GM12801 (cell line): ENCODE results near the gene DESI1.

Source experiments
- TF ChIP-seq, protein P1 (sequence below): IDR thresholded peaks from one replicate; pipeline ENCODE4 v1.5.1; 2011; ENCODE audit warnings: control low read depth; ENCODE audit not compliant: insufficient read length; ENCODE audit errors: extremely low read depth

DESI1 gene

DNA sequence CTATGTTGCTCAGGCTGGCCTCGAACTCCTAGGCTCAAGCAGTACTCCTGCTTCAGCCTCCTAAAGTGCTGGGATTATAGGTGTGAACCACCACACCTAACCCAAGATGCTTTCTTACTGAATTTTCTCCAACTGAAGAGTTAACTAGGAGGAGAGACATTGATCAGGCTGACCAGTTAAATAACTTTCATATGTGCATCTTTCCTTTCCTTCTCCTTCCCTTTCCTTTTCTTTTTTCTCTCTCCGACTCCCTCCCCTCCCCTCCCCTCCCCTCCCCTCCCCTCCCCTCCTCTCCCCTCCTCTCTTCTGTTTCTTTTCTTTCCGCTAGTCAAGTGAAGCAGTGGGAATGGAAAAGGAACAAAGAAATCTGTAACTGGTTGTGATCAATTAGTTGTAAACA lies 26.9 kb upstream of the DESI1 start:
- TF ChIP-seq, protein P1, sequence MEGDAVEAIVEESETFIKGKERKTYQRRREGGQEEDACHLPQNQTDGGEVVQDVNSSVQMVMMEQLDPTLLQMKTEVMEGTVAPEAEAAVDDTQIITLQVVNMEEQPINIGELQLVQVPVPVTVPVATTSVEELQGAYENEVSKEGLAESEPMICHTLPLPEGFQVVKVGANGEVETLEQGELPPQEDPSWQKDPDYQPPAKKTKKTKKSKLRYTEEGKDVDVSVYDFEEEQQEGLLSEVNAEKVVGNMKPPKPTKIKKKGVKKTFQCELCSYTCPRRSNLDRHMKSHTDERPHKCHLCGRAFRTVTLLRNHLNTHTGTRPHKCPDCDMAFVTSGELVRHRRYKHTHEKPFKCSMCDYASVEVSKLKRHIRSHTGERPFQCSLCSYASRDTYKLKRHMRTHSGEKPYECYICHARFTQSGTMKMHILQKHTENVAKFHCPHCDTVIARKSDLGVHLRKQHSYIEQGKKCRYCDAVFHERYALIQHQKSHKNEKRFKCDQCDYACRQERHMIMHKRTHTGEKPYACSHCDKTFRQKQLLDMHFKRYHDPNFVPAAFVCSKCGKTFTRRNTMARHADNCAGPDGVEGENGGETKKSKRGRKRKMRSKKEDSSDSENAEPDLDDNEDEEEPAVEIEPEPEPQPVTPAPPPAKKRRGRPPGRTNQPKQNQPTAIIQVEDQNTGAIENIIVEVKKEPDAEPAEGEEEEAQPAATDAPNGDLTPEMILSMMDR = no peak

DNA sequence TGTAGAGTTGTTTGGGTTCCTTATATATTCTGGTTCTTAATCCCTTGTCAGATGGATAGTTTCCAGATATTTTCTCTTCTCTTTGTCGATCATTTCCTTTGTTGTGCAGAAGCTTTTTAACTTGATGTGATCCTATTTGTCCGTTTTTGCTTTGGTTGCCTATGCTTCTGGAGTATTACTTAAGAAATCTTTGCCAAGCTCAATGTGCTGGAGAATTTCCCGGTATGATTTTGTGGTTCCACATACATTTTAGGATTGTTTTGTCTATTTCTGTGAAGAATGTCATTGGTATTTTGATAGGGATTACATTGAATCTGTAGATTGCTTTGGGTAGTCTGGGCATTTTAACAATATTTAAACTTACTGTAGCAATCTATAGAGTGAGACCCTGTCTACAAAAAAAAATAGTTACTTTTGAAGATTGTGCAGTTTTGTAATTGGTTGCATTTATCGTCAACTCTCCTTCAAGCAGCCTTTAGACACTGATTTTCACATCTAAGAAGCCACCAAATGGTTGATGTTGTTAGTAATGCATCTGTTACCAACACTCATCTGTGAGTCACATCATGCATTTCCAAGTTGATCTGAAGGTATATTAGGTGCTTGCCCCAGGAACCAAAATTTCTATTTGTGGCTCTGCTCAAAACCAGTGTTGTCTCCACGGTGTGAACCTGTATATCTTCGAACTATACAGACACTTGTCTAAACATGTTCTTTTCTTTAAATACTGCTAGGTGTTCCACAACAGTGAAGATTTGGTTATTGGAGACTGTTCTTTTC lies 21.7 kb upstream of the DESI1 start:
- TF ChIP-seq, protein P1 = no peak

GRCh38 chr22:41641854-41642253 lies 21.0 kb upstream of the DESI1 start:
- TF ChIP-seq, protein P1 = no peak

GRCh38 chr22:41638748-41639147 lies 17.9 kb upstream of the DESI1 start:
- TF ChIP-seq, protein P1 = no peak

- TF ChIP-seq, protein P1 = no peak
Observed at GRCh38 chr22:41638124-41638523, 17.3 kb upstream of the DESI1 start.

GRCh38 chr22:41636467-41636866 lies 15.6 kb upstream of the DESI1 start:
- TF ChIP-seq, protein P1 = no peak

GRCh38 chr22:41625577-41625976 lies 4.7 kb upstream of the DESI1 start:
- TF ChIP-seq, protein P1 = no peak
